Measurements from ENCODE around the gene MBD2. TPM values are rescaled to one million over a fixed set of nuclear protein-coding genes. Genes with fewer than 3 reads are reported as not detected.

MBD2 gene
- total RNA-seq, 1 experiment from 2014 or later = 23.2 TPM

DNA sequence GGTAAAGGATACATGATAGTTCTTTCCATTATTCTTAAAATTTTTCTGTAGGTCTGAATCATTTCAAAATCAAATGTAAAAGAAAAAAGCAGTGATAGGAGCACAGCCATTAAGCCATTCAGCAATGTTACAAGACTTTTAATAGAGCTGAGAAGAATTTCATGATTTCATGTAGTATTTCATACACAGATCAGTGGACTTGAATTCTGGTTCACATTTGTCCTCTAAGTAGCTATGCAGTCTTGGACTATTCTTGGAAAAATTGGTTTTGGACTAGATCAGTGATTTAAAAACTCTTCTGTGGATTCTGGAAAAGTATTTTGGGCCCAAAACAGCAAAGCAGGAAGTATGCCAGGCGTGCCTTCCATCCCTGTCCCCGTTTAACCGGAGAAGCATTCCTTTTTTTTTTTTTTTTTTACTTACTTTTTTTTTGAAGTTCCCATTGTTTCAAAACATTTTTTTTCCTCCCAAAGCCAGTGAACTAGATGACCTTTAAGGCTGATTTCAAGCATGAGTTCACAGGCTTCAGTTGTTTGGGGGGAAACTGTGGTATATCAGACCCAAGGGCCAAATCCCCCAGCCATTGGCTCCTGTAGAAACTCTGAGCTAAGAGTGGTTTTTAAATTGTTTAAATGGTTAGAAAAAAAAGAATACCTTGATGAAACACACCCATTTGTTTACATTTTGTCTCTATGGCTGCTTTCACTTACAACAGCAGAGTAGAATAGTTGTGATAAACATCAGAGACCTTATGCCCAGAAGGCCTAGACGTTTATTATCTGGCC is 27.3 kb upstream of the MBD2 start:
- peaks cover 10% of the 10 kb centered on the region for H3K4me1 Mint-ChIP-seq (ENCODE audit: low read depth, unreplicated experiment)
- TF ChIP-seq, protein P1, sequence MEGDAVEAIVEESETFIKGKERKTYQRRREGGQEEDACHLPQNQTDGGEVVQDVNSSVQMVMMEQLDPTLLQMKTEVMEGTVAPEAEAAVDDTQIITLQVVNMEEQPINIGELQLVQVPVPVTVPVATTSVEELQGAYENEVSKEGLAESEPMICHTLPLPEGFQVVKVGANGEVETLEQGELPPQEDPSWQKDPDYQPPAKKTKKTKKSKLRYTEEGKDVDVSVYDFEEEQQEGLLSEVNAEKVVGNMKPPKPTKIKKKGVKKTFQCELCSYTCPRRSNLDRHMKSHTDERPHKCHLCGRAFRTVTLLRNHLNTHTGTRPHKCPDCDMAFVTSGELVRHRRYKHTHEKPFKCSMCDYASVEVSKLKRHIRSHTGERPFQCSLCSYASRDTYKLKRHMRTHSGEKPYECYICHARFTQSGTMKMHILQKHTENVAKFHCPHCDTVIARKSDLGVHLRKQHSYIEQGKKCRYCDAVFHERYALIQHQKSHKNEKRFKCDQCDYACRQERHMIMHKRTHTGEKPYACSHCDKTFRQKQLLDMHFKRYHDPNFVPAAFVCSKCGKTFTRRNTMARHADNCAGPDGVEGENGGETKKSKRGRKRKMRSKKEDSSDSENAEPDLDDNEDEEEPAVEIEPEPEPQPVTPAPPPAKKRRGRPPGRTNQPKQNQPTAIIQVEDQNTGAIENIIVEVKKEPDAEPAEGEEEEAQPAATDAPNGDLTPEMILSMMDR (IDR thresholded peaks at IDR 0.05; ENCODE audit: insufficient read depth in 1 of 2, low read depth in 1 of 2, low read length in 1 of 2, severe bottlenecking in 1 of 2, unreplicated experiment in 1 of 2) = no peak
- H3K27me3 Mint-ChIP-seq (ENCODE audit: insufficient read depth, unreplicated experiment) = no peaks in the 10 kb centered on the region
- intact Hi-C loops (cut with micrococcal nuclease; ENCODE audit: unreplicated experiment) = no loop called here
- Histone ChIP-seq H3K36me3 (ENCODE audit: control insufficient read depth, insufficient read depth, low read length) (no peaks in the 10 kb centered on the region), H3K4me1 (peaks cover 26% of the 10 kb centered on the region), H3K9me3 (no peaks in the 10 kb centered on the region), H3K4me3 (ENCODE audit: low read depth, low read length) (no peak overlapping the region), H3K27me3 (replicated peaks; ENCODE audit: control insufficient read depth, insufficient read depth, low read length) (no peaks in the 10 kb centered on the region)
- H3K9me3 Mint-ChIP-seq (ENCODE audit: unreplicated experiment) = no peaks in the 10 kb centered on the region
- CTCF ChIA-PET = no interaction called here
- POLR2A ChIA-PET = interaction anchor here (1.3 kb wide), 1 partner anchor 18 kb away, joined by 8 read pairs; the partner anchor contains the start of gene POLI
- no peaks in the 10 kb centered on the region for H3K36me3 Mint-ChIP-seq (ENCODE audit: insufficient read depth, unreplicated experiment)
- no TSS peak for BruUV-seq (replicated peaks)
- no peak for DNase-seq
- no peak overlapping the region for H3K27ac Mint-ChIP-seq (ENCODE audit: unreplicated experiment)
- no peak overlapping the region for H3K4me3 Mint-ChIP-seq (ENCODE audit: unreplicated experiment)

DNA sequence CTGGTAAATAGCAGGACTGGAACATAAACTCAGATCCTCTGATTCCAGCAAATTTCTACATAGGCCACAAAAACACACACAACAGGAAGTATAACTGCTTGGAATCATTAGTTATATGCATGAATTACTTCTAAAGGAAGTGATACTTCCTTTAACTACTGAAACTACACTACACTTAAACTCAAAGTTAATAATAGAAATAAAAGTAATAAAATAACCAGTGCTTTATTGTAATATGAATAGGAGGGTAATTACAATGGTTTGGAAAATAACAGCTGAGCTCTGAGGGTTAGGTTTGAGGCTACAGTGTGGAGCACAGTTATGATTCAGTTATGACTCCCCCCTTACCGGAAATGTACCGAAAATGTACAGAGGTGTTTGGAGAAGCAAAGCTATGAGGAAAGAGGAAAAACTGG is 26.4 kb upstream of the MBD2 start:
- TF ChIP-seq, protein P1 (IDR thresholded peaks at IDR 0.05; ENCODE audit: insufficient read depth in 1 of 2, low read depth in 1 of 2, low read length in 1 of 2, severe bottlenecking in 1 of 2, unreplicated experiment in 1 of 2) = no peak
- Histone ChIP-seq H3K4me1 (peaks cover 26% of the 10 kb centered on the region), H3K9me3 (no peaks in the 10 kb centered on the region), H3K27me3 (replicated peaks; ENCODE audit: control insufficient read depth, insufficient read depth, low read length) (no peaks in the 10 kb centered on the region), H3K36me3 (ENCODE audit: control insufficient read depth, insufficient read depth, low read length) (no peaks in the 10 kb centered on the region), H3K4me3 (ENCODE audit: low read depth, low read length) (no peak overlapping the region)
- intact Hi-C loops (cut with micrococcal nuclease; ENCODE audit: unreplicated experiment) = no loop called here
- DNase-seq = no peak
- H3K4me1 Mint-ChIP-seq (ENCODE audit: low read depth, unreplicated experiment) = peaks cover 11% of the 10 kb centered on the region
- H3K27ac Mint-ChIP-seq (ENCODE audit: unreplicated experiment) = no peak overlapping the region
- POLR2A ChIA-PET = interaction anchor here (1.3 kb wide), 1 partner anchor 19 kb away, joined by 8 read pairs; the partner anchor contains the start of gene POLI
- H3K27me3 Mint-ChIP-seq (ENCODE audit: insufficient read depth, unreplicated experiment) = no peaks in the 10 kb centered on the region
- H3K9me3 Mint-ChIP-seq (ENCODE audit: unreplicated experiment) = no peaks in the 10 kb centered on the region
- no TSS peak for BruUV-seq (replicated peaks)
- CTCF ChIA-PET = no interaction called here
- no peak overlapping the region for H3K4me3 Mint-ChIP-seq (ENCODE audit: unreplicated experiment)
- no peaks in the 10 kb centered on the region for H3K36me3 Mint-ChIP-seq (ENCODE audit: insufficient read depth, unreplicated experiment)

GRCh38 chr18:54247511-54248175 is 23.2 kb upstream of the MBD2 start:
- BruUV-seq (replicated peaks) = no TSS peak
- peaks cover 6% of the 10 kb centered on the region for H3K4me1 Mint-ChIP-seq (ENCODE audit: low read depth, unreplicated experiment)
- H3K27ac Mint-ChIP-seq (ENCODE audit: unreplicated experiment) = peak overlapping the region; percentile 73
- TF ChIP-seq, protein P1 (IDR thresholded peaks at IDR 0.05; ENCODE audit: insufficient read depth in 1 of 2, low read depth in 1 of 2, low read length in 1 of 2, severe bottlenecking in 1 of 2, unreplicated experiment in 1 of 2) = no peak
- no peaks in the 10 kb centered on the region for H3K36me3 Mint-ChIP-seq (ENCODE audit: insufficient read depth, unreplicated experiment)
- H3K27me3 Mint-ChIP-seq (ENCODE audit: insufficient read depth, unreplicated experiment) = no peaks in the 10 kb centered on the region
- no peaks in the 10 kb centered on the region for H3K9me3 Mint-ChIP-seq (ENCODE audit: unreplicated experiment)
- Histone ChIP-seq H3K9me3 (no peaks in the 10 kb centered on the region), H3K4me1 (peaks cover 17% of the 10 kb centered on the region), H3K4me3 (ENCODE audit: low read depth, low read length) (no peak overlapping the region), H3K36me3 (ENCODE audit: control insufficient read depth, insufficient read depth, low read length) (no peaks in the 10 kb centered on the region), H3K27me3 (replicated peaks; ENCODE audit: control insufficient read depth, insufficient read depth, low read length) (no peaks in the 10 kb centered on the region)
- H3K4me3 Mint-ChIP-seq (ENCODE audit: unreplicated experiment) = no peak overlapping the region
- no peak for DNase-seq
- CTCF ChIA-PET = no interaction called here
- intact Hi-C loops (cut with micrococcal nuclease; ENCODE audit: unreplicated experiment) = loop anchor here (1.0 kb wide), 1 partner anchor 23 kb away; no protein-coding TSS in a partner anchor
- POLR2A ChIA-PET = interaction anchor here (1.2 kb wide), 1 partner anchor 23 kb away, joined by 3 read pairs; the partner anchor contains the start of gene MBD2

Data from Caco-2 (cell line).